ENCODE measurements around the gene CDK5R1. TPM values are rescaled to one million over a fixed set of nuclear protein-coding genes. Genes with fewer than 3 reads are reported as not detected.

The CDK5R1 gene
- polyA plus RNA-seq, 1 experiment = 0.22 TPM

- ChIA-PET CTCF (interaction anchor here (0.6 to 7.2 kb wide), 15 partner anchors 8 to 414 kb away, joined by 3 to 132 read pairs (median 11); partner anchors contain the start of gene PSMD11), POLR2A (no interaction called here)
These were observed 23.5 kb upstream of the CDK5R1 start for GRCh38 chr17:32463304-32463703.

GRCh38 chr17:32464374-32464773, 22.4 kb upstream of the CDK5R1 start:
- Histone ChIP-seq H3K9me3 (ENCODE audit: control insufficient read depth, insufficient read depth, low read length) (no peaks in the 10 kb centered on the region), H3K27me3 (ENCODE audit: control insufficient read depth, insufficient read depth, low read length) (no peaks in the 10 kb centered on the region), H3K27ac (ENCODE audit: low read depth, low read length) (no peak overlapping the region), H3K4me3 (ENCODE audit: low read depth, low read length) (no peak overlapping the region)
- ChIA-PET POLR2A (no interaction called here), CTCF (interaction anchor here (0.7 to 7.2 kb wide), 6 partner anchors 12 to 413 kb away, joined by 3 to 132 read pairs (median 14); partner anchors contain the start of gene PSMD11)
- no peak for DNase-seq (ENCODE audit: low read depth, low spot score)
- TF ChIP-seq CTCF (IDR thresholded peaks at IDR 0.05; ENCODE audit: low read depth, low read length) = no peak

More at GRCh38 chr17:32463304-32463703, 23.5 kb upstream of the CDK5R1 start:
- H3K9me3 ChIP-seq (ENCODE audit: control insufficient read depth, insufficient read depth, low read length) = no peaks in the 10 kb centered on the region
- no peak for TF ChIP-seq CTCF (IDR thresholded peaks at IDR 0.05; ENCODE audit: low read depth, low read length)
- no peak overlapping the region for H3K4me3 ChIP-seq (ENCODE audit: low read depth, low read length)
- H3K27ac ChIP-seq (ENCODE audit: low read depth, low read length) = no peak overlapping the region
- DNase-seq (ENCODE audit: low read depth, low spot score) = no peak
- H3K27me3 ChIP-seq (ENCODE audit: control insufficient read depth, insufficient read depth, low read length) = no peaks in the 10 kb centered on the region

GRCh38 chr17:32467949-32468348, 18.8 kb upstream of the CDK5R1 start:
- Histone ChIP-seq H3K9me3 (ENCODE audit: control insufficient read depth, insufficient read depth, low read length) (no peaks in the 10 kb centered on the region), H3K4me3 (ENCODE audit: low read depth, low read length) (no peak overlapping the region), H3K27me3 (ENCODE audit: control insufficient read depth, insufficient read depth, low read length) (no peaks in the 10 kb centered on the region), H3K27ac (ENCODE audit: low read depth, low read length) (no peak overlapping the region)
- DNase-seq (ENCODE audit: low read depth, low spot score) = no peak
- ChIA-PET POLR2A (no interaction called here), CTCF (no interaction called here)
- no peak for TF ChIP-seq CTCF (IDR thresholded peaks at IDR 0.05; ENCODE audit: low read depth, low read length)

- Histone ChIP-seq H3K4me3 (ENCODE audit: low read depth, low read length) (no peak overlapping the region), H3K27me3 (ENCODE audit: control insufficient read depth, insufficient read depth, low read length) (no peaks in the 10 kb centered on the region), H3K27ac (ENCODE audit: low read depth, low read length) (no peak overlapping the region), H3K9me3 (ENCODE audit: control insufficient read depth, insufficient read depth, low read length) (no peaks in the 10 kb centered on the region)
- DNase-seq (ENCODE audit: low read depth, low spot score) = no peak
- ChIA-PET POLR2A (no interaction called here), CTCF (interaction anchor here (5.6 kb wide), 1 partner anchor 9 kb away, joined by 77 read pairs; no protein-coding TSS in a partner anchor)
- TF ChIP-seq CTCF (IDR thresholded peaks at IDR 0.05; ENCODE audit: low read depth, low read length) = no peak
These were observed 16.2 kb upstream of the CDK5R1 start for GRCh38 chr17:32470405-32471167.

GRCh38 chr17:32471652-32472051, 15.1 kb upstream of the CDK5R1 start:
- H3K4me3 ChIP-seq (ENCODE audit: low read depth, low read length) = no peak overlapping the region
- ChIA-PET POLR2A (no interaction called here), CTCF (interaction anchor here (5.6 kb wide), 1 partner anchor 10 kb away, joined by 77 read pairs; no protein-coding TSS in a partner anchor)
- H3K27ac ChIP-seq (ENCODE audit: low read depth, low read length) = no peak overlapping the region
- TF ChIP-seq CTCF (IDR thresholded peaks at IDR 0.05; ENCODE audit: low read depth, low read length) = no peak
- DNase-seq (ENCODE audit: low read depth, low spot score) = no peak
- no peaks in the 10 kb centered on the region for H3K9me3 ChIP-seq (ENCODE audit: control insufficient read depth, insufficient read depth, low read length)
- no peaks in the 10 kb centered on the region for H3K27me3 ChIP-seq (ENCODE audit: control insufficient read depth, insufficient read depth, low read length)
